SH-SY5Y (cell line): ENCODE results near the gene CHID1.

Source experiments
- GATA2 ChIP-seq: IDR thresholded peaks from 2 replicates; pipeline ENCODE4 v1.6.1; 2011; ENCODE audit warnings: mild to moderate bottlenecking, low read depth, low read length
- GATA3 ChIP-seq: IDR thresholded peaks from 2 replicates; pipeline ENCODE4 v1.6.1; 2011; ENCODE audit warnings: low read depth, mild to moderate bottlenecking, low read length, moderate library complexity

The CHID1 gene

GRCh38 chr11:942823-943222 lies 32.2 kb upstream of the CHID1 start:
- TF ChIP-seq GATA3 = no peak
- TF ChIP-seq GATA2 = no peak

- TF ChIP-seq GATA3 = no peak
- no peak for TF ChIP-seq GATA2
Observed at GRCh38 chr11:940496-941135, 30.0 kb upstream of the CHID1 start.

GRCh38 chr11:937841-938261 lies 27.2 kb upstream of the CHID1 start:
- no peak for TF ChIP-seq GATA2
- TF ChIP-seq GATA3 = no peak

GRCh38 chr11:936199-936598 lies 25.6 kb upstream of the CHID1 start:
- TF ChIP-seq GATA2 = no peak
- no peak for TF ChIP-seq GATA3

GRCh38 chr11:934527-934926 lies 23.9 kb upstream of the CHID1 start:
- no peak for TF ChIP-seq GATA2
- no peak for TF ChIP-seq GATA3

GRCh38 chr11:933936-934335 lies 23.3 kb upstream of the CHID1 start:
- TF ChIP-seq GATA3 (no peak), GATA2 (no peak)

- no peak for TF ChIP-seq GATA3
- TF ChIP-seq GATA2 = no peak
Observed at GRCh38 chr11:933142-933851, 22.7 kb upstream of the CHID1 start.

- TF ChIP-seq GATA3 (no peak), GATA2 (no peak)
Observed at GRCh38 chr11:932435-932834, 21.8 kb upstream of the CHID1 start.

GRCh38 chr11:931385-931784 lies 20.8 kb upstream of the CHID1 start:
- no peak for TF ChIP-seq GATA3
- no peak for TF ChIP-seq GATA2

GRCh38 chr11:929405-929804 lies 18.8 kb upstream of the CHID1 start:
- no peak for TF ChIP-seq GATA2

- no peak for TF ChIP-seq GATA2
- no peak for TF ChIP-seq GATA3
Observed at GRCh38 chr11:928786-929185, 18.2 kb upstream of the CHID1 start.

- TF ChIP-seq GATA2 (no peak), GATA3 (no peak)
Observed at GRCh38 chr11:927871-928270, 17.3 kb upstream of the CHID1 start.

- TF ChIP-seq GATA3 (0 out of 2 replicates have a peak, but pooled peaks have one; percentile 22), GATA2 (peak; percentile 80)
Observed at GRCh38 chr11:926341-926916, 15.8 kb upstream of the CHID1 start.

GRCh38 chr11:925496-926301 lies 15.1 kb upstream of the CHID1 start, which contains the start of gene AP2A2:
Gene AP2A2, plus strand, starts transcription at chr11:925870. Its CDS starts 152 bp downstream, at chr11:926022.
- no peak for TF ChIP-seq GATA3
- no peak for TF ChIP-seq GATA2

- TF ChIP-seq GATA3 (no peak), GATA2 (no peak)
Observed at GRCh38 chr11:925158-925495, 14.5 kb upstream of the CHID1 start.
